Endothelial cell of umbilical vein (primary cell): ENCODE results near the gene PPP4R1. TPM values are rescaled to one million over a fixed set of nuclear protein-coding genes. Genes with fewer than 3 reads are reported as not detected.

Source experiments
- BruUV-seq: library from RNA; stranded (reverse); fragments of 400-500 nt; replicated peaks from 2 replicates; lab custom pipeline; 2021; lab: Mats Ljungman, UMichigan
- CTCF ChIA-PET: fragments of 300-600, 350-600 bp; sonication (Branson Sonifier 250); formaldehyde crosslinking; loops from one replicate; lab custom pipeline; 2021; ENCODE audit warnings: antibody characterized with exemption, inconsistent platforms; lab: Charles Lee
- POLR2A ChIA-PET: fragments of 300-600, 350-600 bp; sonication (Branson Sonifier 250); formaldehyde crosslinking; loops from one replicate; lab custom pipeline; 2021; ENCODE audit warnings: antibody characterized with exemption, inconsistent platforms; lab: Charles Lee
- DNase-seq: peaks from one replicate; pipeline ENCODE4 v3.0.0-alpha.2; 2011; ENCODE audit warnings: low read depth, low spot score
- FAIRE-seq: peaks from 2 replicates; lab custom pipeline; 2011; peaks lifted over from hg19 to GRCh38; lab: Jason Lieb, UNC
- H2AFZ ChIP-seq: 2 replicates; pipeline ENCODE4 v1.6.0; 2012; ENCODE audit warnings: low read depth, low read length, control low read depth, inconsistent platforms
- H3K27ac ChIP-seq: 2 replicates; pipeline ENCODE4 v1.5.1; 2011; ENCODE audit warnings: low read depth, mild to moderate bottlenecking, control low read depth, low read length, moderate library complexity; ENCODE audit not compliant: insufficient read depth
- H3K27me3 ChIP-seq, 2 experiments: 2 replicates each; pipeline versions ENCODE4 v1.6.0 to v1.6.1; 2011; ENCODE audit warnings: low read length in 2 of 2, mixed read lengths in 1 of 2; ENCODE audit not compliant: control insufficient read depth in 2 of 2, insufficient read depth in 2 of 2
- H3K36me3 ChIP-seq, 2 experiments: 2 replicates in 1 of 2; 3 replicates in 1 of 2; pipeline ENCODE4 v1.5.1; 2011; ENCODE audit warnings: low read length in 2 of 2, mild to moderate bottlenecking in 1 of 2, moderate library complexity in 1 of 2; ENCODE audit not compliant: control insufficient read depth in 2 of 2, insufficient read depth in 2 of 2; ENCODE audit errors: extremely low read depth in 1 of 2
- H3K4me1 ChIP-seq: 3 replicates; pipeline ENCODE4 v1.5.1; 2011; ENCODE audit warnings: mild to moderate bottlenecking, low read length; ENCODE audit not compliant: control insufficient read depth, insufficient read depth; ENCODE audit errors: extremely low read depth
- H3K4me2 ChIP-seq: 2 replicates; pipeline ENCODE4 v1.6.1; 2011; ENCODE audit warnings: low read length, control low read depth, mixed read lengths; ENCODE audit not compliant: insufficient read depth
- H3K4me3 ChIP-seq, 3 experiments: fragments of 200-600 bp in 1 of 3; sonication (generic), shearing (Covaris generic) in 1 of 3; replicated peaks in 1 of 3; 2 replicates each; pipeline ENCODE4 v1.5.1; 2011 to 2016; ENCODE audit warnings: control low read depth in 3 of 3, low read length in 3 of 3, mild to moderate bottlenecking in 2 of 3, inconsistent platforms in 1 of 3, low read depth in 1 of 3, moderate library complexity in 1 of 3; ENCODE audit not compliant: insufficient read depth in 1 of 3
- H3K79me2 ChIP-seq: 2 replicates; pipeline ENCODE4 v1.6.0; 2012; ENCODE audit warnings: low read length, inconsistent platforms; ENCODE audit not compliant: control insufficient read depth, insufficient read depth
- H3K9ac ChIP-seq: replicated peaks from 2 replicates; pipeline ENCODE3; 2011; ENCODE audit warnings: low read length, control low read depth; ENCODE audit not compliant: insufficient read depth; ENCODE audit errors: extremely low read depth
- H3K9me1 ChIP-seq: replicated peaks from 3 replicates; pipeline ENCODE4 v1.6.0; 2011; ENCODE audit warnings: mild to moderate bottlenecking, low read length; ENCODE audit not compliant: control insufficient read depth, insufficient read depth; ENCODE audit errors: extremely low read depth
- H3K9me3 ChIP-seq: replicated peaks from 2 replicates; pipeline ENCODE4 v1.5.1; 2012; ENCODE audit warnings: low read length, inconsistent platforms; ENCODE audit not compliant: control insufficient read depth, insufficient read depth
- H4K20me1 ChIP-seq: replicated peaks from 2 replicates; pipeline ENCODE3; 2011; ENCODE audit warnings: mild to moderate bottlenecking, low read length; ENCODE audit not compliant: control insufficient read depth, insufficient read depth; ENCODE audit errors: extremely low read depth
- CTCF ChIP-seq, 2 donors: IDR thresholded peaks; 1 replicate in 1 of 2; 2 replicates in 1 of 2; pipeline ENCODE4 v1.5.1; 2011; ENCODE audit warnings: low read length in 2 of 2, mild to moderate bottlenecking in 2 of 2, moderate library complexity in 2 of 2, control low read depth in 1 of 2, inconsistent platforms in 1 of 2, low read depth in 1 of 2; ENCODE audit not compliant: insufficient read depth in 1 of 2; ENCODE audit errors: extremely low read depth in 1 of 2
- EZH2 ChIP-seq: IDR thresholded peaks from 2 replicates; pipeline ENCODE4 v1.6.1; 2012; ENCODE audit warnings: borderline replicate concordance, low read depth, mild to moderate bottlenecking, moderate library complexity, low read length, inconsistent platforms; ENCODE audit not compliant: severe bottlenecking
- FOS ChIP-seq: IDR thresholded peaks from 2 replicates; pipeline ENCODE4 v1.6.1; 2011; ENCODE audit warnings: mild to moderate bottlenecking, low read length, moderate library complexity, borderline replicate concordance; ENCODE audit not compliant: insufficient read depth
- GATA2 ChIP-seq: IDR thresholded peaks from 2 replicates; pipeline ENCODE4 v1.7.0; 2011; ENCODE audit warnings: low read depth, mild to moderate bottlenecking, moderate library complexity, mixed read lengths, low read length; ENCODE audit not compliant: insufficient read length, insufficient read depth
- JUN ChIP-seq: IDR thresholded peaks from 2 replicates; pipeline ENCODE4 v1.6.1; 2011; ENCODE audit warnings: borderline replicate concordance, low read depth; ENCODE audit not compliant: insufficient read length, insufficient read depth
- MAX ChIP-seq: IDR thresholded peaks from 2 replicates; pipeline ENCODE4 v1.6.1; 2011; ENCODE audit not compliant: insufficient read depth, insufficient read length
- MYC ChIP-seq: IDR thresholded peaks from one replicate; pipeline ENCODE4 v1.6.1; 2011; ENCODE audit warnings: mild to moderate bottlenecking, low read depth, low read length
- POLR2A ChIP-seq: IDR thresholded peaks from 2 replicates; pipeline ENCODE4 v1.6.1; 2012; ENCODE audit warnings: low read depth, mild to moderate bottlenecking, control low read depth, low read length
- POLR2AphosphoS5 ChIP-seq: IDR thresholded peaks from 2 replicates; pipeline ENCODE4 v1.6.1; 2012; ENCODE audit warnings: low read depth, mild to moderate bottlenecking, control low read depth, low read length, moderate library complexity; ENCODE audit not compliant: insufficient read depth
- dilution Hi-C: fragments of 300-500 bp; cut with MboI; formaldehyde crosslinking; loops from one replicate; pipeline ENCODE4 v1.15.0; 2019; ENCODE audit warnings: low sequenced_read_pairs; ENCODE audit not compliant: extremely low pct_ligation_motif_present
- intact Hi-C: fragments of 100-400 bp; cut with micrococcal nuclease; formaldehyde crosslinking; loops from one replicate; pipeline ENCODE4 v1.10.0; 2022
- polyA plus RNA-seq, 4 experiments: library from polyadenylated mRNA; depleted of rRNA in 3 of 4; stranded (reverse) in 3 of 4; unstranded in 1 of 4; fragments of >200 nt; gene quantifications; 2 replicates each; pipeline versions ENCODE4 v1.2.1 to v1.2.3, GENCODE V29; 2011 to 2012; ENCODE audit warnings: missing spikeins in 1 of 4
- total RNA-seq: library from RNA; stranded (reverse); gene quantifications from 2 replicates; pipeline ENCODE4 v1.2.3, GENCODE V29; 2021

The PPP4R1 gene
- total and polyA plus RNA-seq, 2 donors (not counting 3 experiments of a cell fraction or from before 2014, with no cell fraction given), result 138 to 152 TPM

DNA sequence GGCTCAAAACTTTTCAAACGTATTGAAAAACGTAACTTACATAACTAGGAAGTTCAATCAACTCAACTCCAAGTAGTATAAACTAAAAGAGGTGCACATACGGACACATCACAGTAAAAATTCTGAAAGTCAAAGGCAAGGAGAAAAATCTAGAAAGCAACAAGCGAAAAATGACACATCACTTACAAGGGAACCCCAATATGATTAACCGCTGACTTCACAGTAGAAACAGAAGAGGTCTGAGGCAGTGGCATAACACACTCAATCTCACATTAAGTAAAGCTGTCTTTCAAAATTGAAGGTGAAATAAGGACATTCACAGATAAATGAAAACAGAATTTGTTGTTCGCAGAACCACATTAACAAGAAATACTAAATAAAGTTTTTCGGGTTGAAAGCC lies 32.7 kb downstream of the PPP4R1 start:
- CTCF ChIA-PET, result no interaction called here
- Histone ChIP-seq H3K36me3 (peaks cover 13 to 27% of the 10 kb centered on the region in 2 experiments), H3K4me2 (no peak overlapping the region), H3K4me1 (no peaks in the 10 kb centered on the region), H3K27me3 (no peaks in the 10 kb centered on the region), H3K9me1 (no peaks in the 10 kb centered on the region), H4K20me1 (no peaks in the 10 kb centered on the region), H3K9me3 (no peaks in the 10 kb centered on the region), H3K4me3 (no peak overlapping the region), H3K27ac (no peak overlapping the region), H3K79me2 (peaks cover 43% of the 10 kb centered on the region), H2AFZ (no peak overlapping the region), H3K9ac (no peak overlapping the region)
- dilution Hi-C loops (no loop called here), intact Hi-C loops (no loop called here)
- POLR2A ChIA-PET, result no interaction called here
- no peak for TF ChIP-seq GATA2
- TF ChIP-seq EZH2, result no peak
- TF ChIP-seq MAX, result no peak
- TF ChIP-seq JUN, result no peak
- no peak for TF ChIP-seq MYC
- TF ChIP-seq CTCF (IDR thresholded peaks at IDR 0.05; ENCODE audit: extremely low read depth in 1 of 2, insufficient read depth in 1 of 2, low read depth in 1 of 2, low read length in 2 of 2), result no peak
- no peak for TF ChIP-seq POLR2AphosphoS5
- no peak for TF ChIP-seq POLR2A
- TF ChIP-seq FOS, result no peak
- BruUV-seq, result no TSS peak
- DNase-seq (no peak), FAIRE-seq (no peak)
